ENCODE results near the gene SETBP1.

SETBP1 gene

GRCh38 chr18:44680273-44681075, at the start of gene SETBP1:
SETBP1 (plus strand) TSS chr18:44680888; CDS start chr18:44701347, 20,459 bp downstream.
- no peak for DNase-seq (ENCODE audit: low read depth, low spot score)
- H3K27ac ChIP-seq, result peak within 1 kb of the TSS; percentile 87

GRCh38 chr18:44632469-44633145, 48.1 kb upstream of the SETBP1 start:
- DNase-seq (ENCODE audit: low read depth, low spot score), result no peak
- no peak overlapping the region for H3K27ac ChIP-seq

- DNase-seq (ENCODE audit: low read depth, low spot score), result no peak
- no peak overlapping the region for H3K27ac ChIP-seq
Observed at GRCh38 chr18:44635546-44635945, 45.1 kb upstream of the SETBP1 start.

GRCh38 chr18:44636241-44636640, 44.4 kb upstream of the SETBP1 start:
- no peak for DNase-seq (ENCODE audit: low read depth, low spot score)
- H3K27ac ChIP-seq, result peak overlapping the region; percentile 93

DNA sequence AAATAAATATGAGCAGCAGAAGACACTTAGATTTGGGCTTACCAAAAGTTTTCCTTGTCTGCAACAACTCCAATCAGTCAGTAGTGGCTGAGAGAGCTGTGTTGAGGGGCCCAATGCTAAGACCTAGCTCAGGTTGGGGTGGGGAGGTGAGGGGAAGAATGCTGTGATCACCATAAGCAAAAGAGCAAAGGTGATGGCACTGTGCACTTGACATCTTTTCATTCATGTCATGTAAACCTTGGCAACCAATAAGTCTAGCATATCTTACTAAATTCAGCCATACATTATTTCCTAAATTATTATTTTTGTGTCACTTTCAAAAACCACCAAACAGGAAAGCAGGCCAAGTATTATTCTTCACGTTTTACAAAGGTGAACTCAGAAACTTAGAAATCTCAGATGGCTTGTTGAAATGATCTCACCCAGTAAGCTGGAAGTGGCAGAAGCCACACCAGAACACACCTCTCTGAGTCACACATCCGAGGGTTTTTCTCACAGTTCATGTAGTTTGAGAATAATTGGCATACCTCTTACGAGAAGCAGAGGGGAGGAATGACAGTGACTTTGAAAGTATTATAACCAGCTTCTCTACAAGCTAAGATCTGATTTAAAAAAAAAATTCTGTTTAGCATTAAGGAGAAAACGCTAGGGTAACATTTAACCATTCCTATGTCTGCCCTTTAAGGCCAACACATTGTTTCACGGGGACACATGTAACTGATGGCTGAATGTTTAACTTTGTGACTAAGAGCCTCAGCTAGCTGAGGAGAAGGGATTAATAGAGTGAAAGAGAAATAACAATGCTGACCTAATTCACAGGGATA, 43.3 kb upstream of the SETBP1 start:
- peak overlapping the region; percentile 93 for H3K27ac ChIP-seq
- DNase-seq (ENCODE audit: low read depth, low spot score), result no peak

GRCh38 chr18:44638034-44638540, 42.6 kb upstream of the SETBP1 start:
- DNase-seq (ENCODE audit: low read depth, low spot score), result no peak
- H3K27ac ChIP-seq, result peak overlapping the region; percentile 93

- DNase-seq (ENCODE audit: low read depth, low spot score), result no peak
- H3K27ac ChIP-seq, result peak overlapping the region; percentile 93
Observed at GRCh38 chr18:44638811-44639210, 41.9 kb upstream of the SETBP1 start.

GRCh38 chr18:44643004-44643403, 37.7 kb upstream of the SETBP1 start:
- DNase-seq (ENCODE audit: low read depth, low spot score), result no peak
- no peak overlapping the region for H3K27ac ChIP-seq

DNA sequence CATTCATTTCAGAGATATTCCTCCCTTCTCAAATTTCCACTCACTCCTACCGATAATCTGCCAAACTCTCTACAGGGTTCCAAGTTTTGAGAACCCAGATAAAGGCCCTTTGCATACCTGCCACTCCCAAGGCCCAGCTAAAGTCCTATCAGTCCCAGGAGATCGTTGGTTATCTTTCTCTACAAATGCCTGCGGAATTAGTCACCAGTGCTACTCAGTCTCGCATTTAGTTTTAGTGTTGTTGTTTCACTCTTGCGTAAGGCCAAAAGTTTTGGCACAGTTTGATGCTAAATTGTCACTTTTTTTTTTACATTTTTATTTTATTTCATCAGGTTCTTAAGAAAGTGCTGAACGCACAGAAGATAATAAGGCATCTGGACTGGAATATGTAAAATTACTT, 29.2 kb upstream of the SETBP1 start:
- DNase-seq (ENCODE audit: low read depth, low spot score), result no peak
- no peak overlapping the region for H3K27ac ChIP-seq

GRCh38 chr18:44651918-44652572, 28.6 kb upstream of the SETBP1 start:
- H3K27ac ChIP-seq, result no peak overlapping the region
- no peak for DNase-seq (ENCODE audit: low read depth, low spot score)

DNA sequence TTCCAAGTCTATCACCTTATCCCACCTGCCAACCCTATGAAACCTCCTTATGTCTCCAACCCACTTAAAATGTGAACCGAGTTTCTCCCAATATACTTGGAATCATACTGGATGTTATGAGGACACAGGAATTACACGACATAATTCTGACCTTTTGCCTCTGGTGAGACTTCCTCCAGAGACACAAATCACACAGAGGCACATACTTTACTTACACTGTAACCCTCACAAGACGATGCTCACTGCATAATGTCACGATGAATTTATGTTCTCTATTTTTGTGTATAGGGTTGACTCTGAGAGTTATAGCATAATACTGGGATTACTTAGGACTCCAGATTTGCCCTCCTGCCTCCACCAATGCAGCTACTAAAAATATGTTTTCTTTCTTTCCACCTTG, 28.0 kb upstream of the SETBP1 start:
- DNase-seq (ENCODE audit: low read depth, low spot score), result no peak
- H3K27ac ChIP-seq, result no peak overlapping the region

DNA sequence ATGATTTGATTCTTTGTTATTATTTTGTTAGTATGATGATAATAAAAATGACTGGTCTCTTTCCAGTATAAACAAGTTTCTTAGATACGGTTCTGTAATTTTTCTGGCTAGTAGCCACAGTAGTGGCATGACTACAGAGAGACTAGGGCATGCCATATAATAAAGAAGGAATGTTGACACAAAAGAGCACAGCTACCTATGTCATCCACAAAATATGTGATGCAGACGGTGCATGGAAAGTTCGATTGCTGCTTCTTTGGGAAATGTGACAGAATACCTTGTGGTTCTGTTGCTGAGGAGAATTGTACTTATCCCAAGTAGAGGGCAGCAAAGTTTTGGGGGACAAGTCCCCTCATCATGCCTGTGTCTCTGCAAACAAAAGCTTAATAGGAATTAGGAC, 26.1 kb upstream of the SETBP1 start:
- peak; percentile 82 for DNase-seq (ENCODE audit: low read depth, low spot score)
- H3K27ac ChIP-seq, result peak overlapping the region; percentile 54

DNA sequence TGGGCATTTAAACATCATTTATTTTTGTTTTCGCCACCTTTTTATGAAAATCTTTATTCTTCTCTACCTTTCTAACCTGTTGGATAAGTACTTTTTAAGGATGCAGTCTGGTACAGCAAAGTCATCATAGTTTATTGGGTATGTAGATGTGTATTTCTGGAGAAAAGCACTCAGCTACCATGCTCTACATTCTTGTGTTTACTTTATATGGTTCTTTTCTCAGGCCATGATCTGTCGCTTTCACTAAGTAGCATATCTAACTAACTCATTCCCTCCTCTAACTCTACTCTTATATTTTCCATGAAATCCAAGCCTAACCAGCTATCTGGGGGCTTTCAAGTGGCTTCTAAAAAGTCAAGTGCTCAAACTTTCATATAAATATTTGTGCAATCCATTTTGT, 25.3 kb upstream of the SETBP1 start:
- DNase-seq (ENCODE audit: low read depth, low spot score), result no peak

GRCh38 chr18:44659771-44660170, 20.9 kb upstream of the SETBP1 start:
- no peak overlapping the region for H3K27ac ChIP-seq

More for the DNA sequence above, 25.3 kb upstream of the SETBP1 start:
- H3K27ac ChIP-seq, result no peak overlapping the region

DNA sequence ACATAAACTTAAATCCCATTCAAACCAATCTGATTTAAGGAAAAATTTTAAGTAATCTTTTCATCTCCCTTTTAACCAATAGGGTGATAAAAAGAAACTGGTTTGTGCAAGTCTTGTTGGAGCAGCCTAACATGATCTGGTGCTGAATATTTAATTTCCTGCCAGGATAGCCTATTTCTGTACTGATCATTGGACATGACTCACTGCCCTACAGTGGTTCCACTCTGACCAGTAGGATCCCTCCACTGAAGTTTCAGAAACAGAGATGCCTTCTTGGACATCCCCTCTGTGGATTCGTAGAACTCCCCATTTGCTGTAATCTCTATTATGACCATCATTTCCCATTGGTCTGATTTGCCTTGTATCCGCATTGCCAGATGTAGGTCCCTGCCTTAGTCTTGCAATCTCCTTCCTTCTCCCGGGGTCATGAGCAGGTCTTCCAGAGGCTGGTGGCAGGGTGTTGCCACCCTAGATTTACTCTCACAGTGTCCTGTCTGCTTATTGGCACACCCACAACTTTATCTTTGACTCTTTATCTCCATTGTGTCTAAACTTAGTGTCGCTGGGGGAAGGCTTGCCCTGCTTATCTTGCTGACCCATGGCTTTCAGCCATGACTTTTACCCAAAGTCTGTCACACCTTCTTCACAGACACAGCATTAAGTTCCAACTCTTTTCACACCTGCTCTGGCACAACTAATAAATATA, 12.3 kb upstream of the SETBP1 start:
- H3K27ac ChIP-seq, result no peak overlapping the region
- DNase-seq (ENCODE audit: low read depth, low spot score), result no peak

More at GRCh38 chr18:44659771-44660170, 20.9 kb upstream of the SETBP1 start:
- no peak for DNase-seq (ENCODE audit: low read depth, low spot score)

DNA sequence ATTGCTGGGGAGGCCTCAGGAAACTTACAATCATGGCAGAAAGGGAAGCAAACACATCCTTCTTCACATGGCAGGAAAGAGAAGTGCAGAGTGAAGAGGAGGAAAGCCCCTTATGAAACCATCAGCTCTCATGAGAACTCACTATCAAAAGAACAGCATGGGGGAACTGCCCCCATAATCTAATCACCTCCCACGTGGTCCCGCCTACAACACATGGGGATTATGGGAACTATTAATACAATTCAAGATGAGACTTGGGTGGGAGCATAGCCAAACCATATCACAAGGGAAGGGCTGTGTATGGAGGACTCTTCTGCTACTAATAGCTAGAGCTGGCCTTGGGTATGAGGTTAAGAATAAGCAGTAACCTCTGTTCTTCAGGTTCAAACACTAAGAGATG, 8.8 kb upstream of the SETBP1 start:
- no peak for DNase-seq (ENCODE audit: low read depth, low spot score)
- H3K27ac ChIP-seq, result no peak overlapping the region

GRCh38 chr18:44672506-44672905, 8.2 kb upstream of the SETBP1 start:
- no peak for DNase-seq (ENCODE audit: low read depth, low spot score)
- no peak overlapping the region for H3K27ac ChIP-seq

GRCh38 chr18:44673256-44673880, 7.3 kb upstream of the SETBP1 start:
- DNase-seq (ENCODE audit: low read depth, low spot score), result no peak
- H3K27ac ChIP-seq, result no peak overlapping the region

DNA sequence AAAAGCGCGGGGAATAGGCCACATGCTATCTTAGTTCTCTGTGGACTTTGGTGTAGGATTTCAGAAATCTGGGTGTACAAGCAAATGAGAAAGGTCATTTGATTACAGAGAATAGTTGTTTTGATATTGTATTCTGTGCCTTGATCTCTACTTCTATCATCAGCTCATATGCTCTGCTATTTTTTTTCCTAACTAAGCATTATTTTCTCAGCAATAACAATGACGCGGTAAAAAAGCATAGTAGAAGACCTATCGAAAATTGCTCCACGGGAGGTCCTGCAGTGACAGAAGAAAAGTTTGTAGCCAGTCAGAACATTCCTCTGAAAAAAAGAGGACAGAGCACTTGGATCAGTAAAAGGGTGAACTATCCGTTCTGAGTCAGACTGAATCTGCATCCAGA, 2.8 kb upstream of the SETBP1 start:
- DNase-seq (ENCODE audit: low read depth, low spot score), result no peak

More for the DNA sequence above, 2.8 kb upstream of the SETBP1 start:
- no peak overlapping the region for H3K27ac ChIP-seq
